Right atrium auricular region (tissue), 2 donors: ENCODE data around the gene ZNF761. TPM values are rescaled to one million over a fixed set of nuclear protein-coding genes. Genes with fewer than 3 reads are reported as not detected.
"Not testable (repeated sequence)": the region's sequence is repeated elsewhere in the genome, so short reads cannot be mapped to it uniquely, and the experiment has no call there.

ENCODE experiments used
- DNase-seq: peaks from one replicate; pipeline ENCODE4 v3.0.0-alpha.2; 2019; ENCODE audit warnings: low spot score
- H3K27ac ChIP-seq, 2 donors: fragments of 200-600 bp; sonication (generic); 1 replicate in 1 of 2; 2 replicates in 1 of 2; pipeline ENCODE4 v1.5.1; 2016 to 2019
- H3K27me3 ChIP-seq, 2 donors: fragments of 200-600 bp; sonication (generic); one replicate each; pipeline versions ENCODE4 v1.5.1 to v1.6.0; 2017 to 2019
- H3K36me3 ChIP-seq: fragments of 200-600 bp; sonication (generic); one replicate; pipeline ENCODE4 v1.5.1; 2016
- H3K4me1 ChIP-seq, 2 donors: fragments of 200-600 bp; sonication (generic); one replicate each; pipeline versions ENCODE4 v1.5.1 to v1.6.0; 2017 to 2019
- H3K4me3 ChIP-seq, 2 donors: fragments of 200-600 bp; sonication (generic); 1 replicate in 1 of 2; 2 replicates in 1 of 2; pipeline ENCODE4 v1.5.1; 2017 to 2019; ENCODE audit warnings: mild to moderate bottlenecking in 1 of 2, moderate library complexity in 1 of 2
- H3K9me3 ChIP-seq, 2 donors: fragments of 200-600 bp; sonication (generic); one replicate each; pipeline ENCODE4 v1.5.1; 2019
- CTCF ChIP-seq, 2 donors: fragments of 200-600 bp; sonication (generic); IDR thresholded peaks; one replicate each; pipeline ENCODE4 v1.5.1; 2019; ENCODE audit warnings: antibody characterized with exemption in 2 of 2
- total RNA-seq, 2 donors: library from RNA; depleted of rRNA; stranded (reverse); fragments of >200 nt; gene quantifications; one replicate each; pipeline ENCODE4 v1.1.0, GENCODE V29; 2016

ZNF761 gene
- total RNA-seq, 2 donors from 2014 or later, result 3.8 to 6.0 TPM

- TF ChIP-seq CTCF (IDR thresholded peaks at IDR 0.05), result no peak
- H3K36me3 ChIP-seq, result peaks cover 4% of the 10 kb centered on the region
- no peak for DNase-seq
- H3K27ac ChIP-seq, result no peak overlapping the region
- no peak overlapping the region for H3K4me3 ChIP-seq
- H3K4me1 ChIP-seq, result peaks cover 0 to 12% of the 10 kb centered on the region in 2 donors
- no peaks in the 10 kb centered on the region for H3K9me3 ChIP-seq
- H3K27me3 ChIP-seq, result no peaks in the 10 kb centered on the region
Measured at GRCh38 chr19:53471916-53472315, 40.1 kb downstream of the ZNF761 start.

GRCh38 chr19:53474832-53475231 lies 43.0 kb downstream of the ZNF761 start:
- not testable (repeated sequence) for H3K4me3 ChIP-seq, H3K4me1 ChIP-seq, H3K27ac ChIP-seq, DNase-seq, H3K27me3 ChIP-seq
- H3K9me3 ChIP-seq, result peaks cover 0 to 14% of the 10 kb centered on the region in 2 donors
- peaks cover 12% of the 10 kb centered on the region for H3K36me3 ChIP-seq

- DNase-seq, H3K27ac ChIP-seq, H3K4me3 ChIP-seq, H3K27me3 ChIP-seq, H3K4me1 ChIP-seq: not testable (repeated sequence)
- Histone ChIP-seq H3K9me3 (peaks cover 0 to 20% of the 10 kb centered on the region in 2 donors), H3K36me3 (peaks cover 12% of the 10 kb centered on the region)
Measured at GRCh38 chr19:53475470-53475869, 43.7 kb downstream of the ZNF761 start.

GRCh38 chr19:53483751-53484150 lies 52.0 kb downstream of the ZNF761 start:
- Histone ChIP-seq H3K9me3 (peaks cover 5 to 24% of the 10 kb centered on the region in 2 donors), H3K36me3 (peaks cover 22% of the 10 kb centered on the region)
- H3K27me3 ChIP-seq, DNase-seq, H3K27ac ChIP-seq, H3K4me1 ChIP-seq, H3K4me3 ChIP-seq: not testable (repeated sequence)

- TF ChIP-seq CTCF (IDR thresholded peaks at IDR 0.05), result no peak
- Histone ChIP-seq H3K4me1 (no peaks in the 10 kb centered on the region), H3K4me3 (no peak overlapping the region), H3K27me3 (no peaks in the 10 kb centered on the region), H3K36me3 (peaks cover 20% of the 10 kb centered on the region), H3K27ac (no peak overlapping the region), H3K9me3 (peaks cover 5 to 26% of the 10 kb centered on the region in 2 donors)
- DNase-seq, result no peak
Measured at GRCh38 chr19:53485046-53486004, 53.5 kb downstream of the ZNF761 start.

- no peaks in the 10 kb centered on the region for H3K4me1 ChIP-seq
- no peak overlapping the region for H3K4me3 ChIP-seq
- H3K9me3 ChIP-seq, result peaks cover 10 to 51% of the 10 kb centered on the region in 2 donors
- no peak overlapping the region for H3K27ac ChIP-seq
- TF ChIP-seq CTCF (IDR thresholded peaks at IDR 0.05), result no peak
- DNase-seq, result no peak
- H3K27me3 ChIP-seq, result no peaks in the 10 kb centered on the region
- peaks cover 26% of the 10 kb centered on the region for H3K36me3 ChIP-seq
Measured at GRCh38 chr19:53492153-53492552, 60.4 kb downstream of the ZNF761 start.

- H3K4me1 ChIP-seq, DNase-seq, H3K27ac ChIP-seq, H3K27me3 ChIP-seq, H3K36me3 ChIP-seq, H3K4me3 ChIP-seq: not testable (repeated sequence)
- H3K9me3 ChIP-seq, result peaks cover 0 to 19% of the 10 kb centered on the region in 2 donors
Measured at GRCh38 chr19:53497311-53498023, 65.7 kb downstream of the ZNF761 start.

- not testable (repeated sequence) for DNase-seq, H3K36me3 ChIP-seq, H3K27me3 ChIP-seq, H3K4me1 ChIP-seq, H3K4me3 ChIP-seq, H3K27ac ChIP-seq
- peaks cover 0 to 14% of the 10 kb centered on the region in 2 donors for H3K9me3 ChIP-seq
Measured at GRCh38 chr19:53498024-53498395, 66.2 kb downstream of the ZNF761 start.

- not testable (repeated sequence) for H3K4me1 ChIP-seq, H3K4me3 ChIP-seq, H3K27ac ChIP-seq, H3K36me3 ChIP-seq, H3K9me3 ChIP-seq, H3K27me3 ChIP-seq, DNase-seq
Measured at GRCh38 chr19:53503151-53503550, 71.4 kb downstream of the ZNF761 start.

GRCh38 chr19:53503671-53504364 lies 72.0 kb downstream of the ZNF761 start:
- DNase-seq, H3K27ac ChIP-seq: not testable (repeated sequence)

More at GRCh38 chr19:53503671-53504364, 72.0 kb downstream of the ZNF761 start:
- not testable (repeated sequence) for H3K4me3 ChIP-seq, H3K27me3 ChIP-seq, H3K36me3 ChIP-seq, H3K4me1 ChIP-seq, H3K9me3 ChIP-seq
